Midbrain (tissue), 1 donor: ENCODE results near the gene ZGRF1.
"Not testable (repeated sequence)": the region's sequence is repeated elsewhere in the genome, so short reads cannot be mapped to it uniquely, and the experiment has no call there.

Source experiments
- DNase-seq: peaks from one replicate; lab custom pipeline; 2025; lab: John Stamatoyannopoulos, UW

Gene ZGRF1

GRCh38 chr4:112550728-112551127 is 86.0 kb downstream of the ZGRF1 start:
- DNase-seq, result no peak

GRCh38 chr4:112546476-112546875 is 90.2 kb downstream of the ZGRF1 start:
- DNase-seq, result no peak

GRCh38 chr4:112545346-112545745 is 91.4 kb downstream of the ZGRF1 start:
- DNase-seq, result no peak

- no peak for DNase-seq
Measured at GRCh38 chr4:112540695-112541094, 96.0 kb downstream of the ZGRF1 start.

GRCh38 chr4:112536123-112536522 is 100.6 kb downstream of the ZGRF1 start:
- no peak for DNase-seq

- DNase-seq, result no peak
Measured at GRCh38 chr4:112532267-112532666, 104.4 kb downstream of the ZGRF1 start.

- DNase-seq, result no peak
Measured at GRCh38 chr4:112531146-112531545, 105.6 kb downstream of the ZGRF1 start.

- no peak for DNase-seq
Measured at GRCh38 chr4:112526061-112526460, 110.6 kb downstream of the ZGRF1 start.

- DNase-seq, result no peak
Measured at GRCh38 chr4:112523764-112524505, 112.8 kb downstream of the ZGRF1 start.

- DNase-seq, result no peak
Measured at GRCh38 chr4:112523008-112523721, 113.5 kb downstream of the ZGRF1 start.

- not testable (repeated sequence) for DNase-seq
Measured at GRCh38 chr4:112522431-112522830, 114.3 kb downstream of the ZGRF1 start.

- DNase-seq, result no peak
Measured at GRCh38 chr4:112521123-112522023, 115.3 kb downstream of the ZGRF1 start.

- no peak for DNase-seq
Measured at GRCh38 chr4:112520598-112521122, 116.0 kb downstream of the ZGRF1 start.

GRCh38 chr4:112519689-112520597 is 116.8 kb downstream of the ZGRF1 start:
- no peak for DNase-seq

- DNase-seq, result no peak
Measured at GRCh38 chr4:112518675-112519074, 118.0 kb downstream of the ZGRF1 start.

- DNase-seq, result no peak
Measured at GRCh38 chr4:112517911-112518310, 118.8 kb downstream of the ZGRF1 start.

- DNase-seq, result no peak
Measured at GRCh38 chr4:112517067-112517634, 119.6 kb downstream of the ZGRF1 start.

GRCh38 chr4:112516471-112517066 is 120.1 kb downstream of the ZGRF1 start:
- no peak for DNase-seq

GRCh38 chr4:112516066-112516470 is 120.6 kb downstream of the ZGRF1 start, which contains the start of gene NEUROG2:
TSS of gene NEUROG2 (minus strand) at chr4:112516180. CDS start at chr4:112515475, 705 bp downstream.
- no peak for DNase-seq
